GM12872 (cell line): Measurements from ENCODE around the gene CDYL.

Source experiments
- CTCF ChIP-seq: IDR thresholded peaks from 3 replicates; pipeline ENCODE4 v1.5.1; 2011; ENCODE audit warnings: low read depth, mild to moderate bottlenecking, low read length, moderate library complexity; ENCODE audit not compliant: insufficient read depth

The CDYL gene

GRCh38 chr6:4935975-4936680 lies 159.9 kb downstream of the CDYL start:
- TF ChIP-seq CTCF, result no peak

- peak; percentile 60 for TF ChIP-seq CTCF
Measured at GRCh38 chr6:4936681-4937041, 160.5 kb downstream of the CDYL start.

- no peak for TF ChIP-seq CTCF
Measured at GRCh38 chr6:4937414-4937813, 161.2 kb downstream of the CDYL start.

- TF ChIP-seq CTCF, result no peak
Measured at GRCh38 chr6:4939241-4939640, 163.0 kb downstream of the CDYL start.

GRCh38 chr6:4940416-4940815 lies 164.2 kb downstream of the CDYL start:
- TF ChIP-seq CTCF, result no peak

GRCh38 chr6:4941782-4942672 lies 165.8 kb downstream of the CDYL start:
- no peak for TF ChIP-seq CTCF

GRCh38 chr6:4942673-4943009 lies 166.4 kb downstream of the CDYL start:
- TF ChIP-seq CTCF, result no peak
